HepG2 (cell line): ENCODE results near the gene TUBA4A. TPM values are rescaled to one million over a fixed set of nuclear protein-coding genes. Genes with fewer than 3 reads are reported as not detected.

Source experiments
- EP300 ChIP-seq, 3 experiments: sonication (generic) in 1 of 3; formaldehyde crosslinking in 1 of 3; IDR thresholded peaks; 2 replicates each; pipeline versions ENCODE4 v1.5.1 to v1.6.1; 2011 to 2020; ENCODE audit warnings: low read depth in 2 of 3, low read length in 2 of 3, borderline replicate concordance in 1 of 3, improper control_type of control experiment in 1 of 3, mild to moderate bottlenecking in 1 of 3, missing genetic modification reagents in 1 of 3, moderate library complexity in 1 of 3
- PCBP2 ChIP-seq: fragments of 200-400 bp; formaldehyde crosslinking; optimal IDR thresholded peaks from 2 replicates; pipeline ENCODE3; 2018; ENCODE audit warnings: low read length, low read depth; ENCODE audit not compliant: poor library complexity, severe bottlenecking
- SOX6 ChIP-seq, 2 experiments: fragments of 450-650 bp in 1 of 2; sonication (generic) in 1 of 2; formaldehyde crosslinking in 1 of 2; IDR thresholded peaks; 2 replicates each; pipeline versions ENCODE4 v1.4.0 to v1.6.1; 2017 to 2020; ENCODE audit warnings: antibody characterized with exemption in 1 of 2, mild to moderate bottlenecking in 1 of 2, missing genetic modification reagents in 1 of 2
- SYNCRIP ChIP-seq: fragments of 200-400 bp; formaldehyde crosslinking; IDR thresholded peaks from 2 replicates; pipeline ENCODE4 v1.6.1; 2018; ENCODE audit warnings: mild to moderate bottlenecking, low read depth, low read length; ENCODE audit not compliant: insufficient read depth
- ZFX ChIP-seq: sonication (generic); formaldehyde crosslinking; IDR thresholded peaks from 2 replicates; pipeline ENCODE4 v1.4.0; 2020; ENCODE audit warnings: mild to moderate bottlenecking, low read depth, missing genetic modification reagents, moderate library complexity
- ZNF251 ChIP-seq: sonication (generic); formaldehyde crosslinking; IDR thresholded peaks from 2 replicates; pipeline ENCODE4 v1.9.0; 2021; ENCODE audit warnings: mild to moderate bottlenecking, missing genetic modification reagents
- ZNF562 ChIP-seq: sonication (generic); formaldehyde crosslinking; IDR thresholded peaks from 2 replicates; pipeline ENCODE4 v1.8.0; 2022; ENCODE audit warnings: missing genetic modification reagents, borderline replicate concordance
- ZNF737 ChIP-seq: sonication (generic); formaldehyde crosslinking; IDR thresholded peaks from 2 replicates; pipeline ENCODE4 v1.5.0; 2020; ENCODE audit warnings: missing genetic modification reagents, mild to moderate bottlenecking, borderline replicate concordance
- polyA plus RNA-seq, 8 experiments: library from polyadenylated mRNA; depleted of rRNA in 3 of 8; stranded (reverse) in 7 of 8; unstranded in 1 of 8; fragments of >200 nt; fragmentation: Illumina TruSeq in 4 of 8; extraction: Trizol in 4 of 8; gene quantifications; 2 replicates each; pipeline versions ENCODE4 v1.2.1 to v1.2.3, GENCODE V29; 2011 to 2016; ENCODE audit warnings: low read depth in 4 of 8, missing spikeins in 1 of 8, mixed read lengths in 1 of 8; ENCODE audit not compliant: insufficient read depth in 1 of 8
- total RNA-seq, 5 experiments: library from RNA; depleted of rRNA; stranded (reverse); fragments of >200 nt; fragmentation: Illumina TruSeq; extraction: Trizol; gene quantifications; 2 replicates each; pipeline ENCODE4 v1.2.3, GENCODE V29; 2016; ENCODE audit warnings: low read depth in 1 of 5
- TF ChIP-seq, protein P1 (sequence below): sonication (generic); formaldehyde crosslinking; IDR thresholded peaks from 2 replicates; pipeline ENCODE4 v1.5.0; 2020; ENCODE audit warnings: mild to moderate bottlenecking, missing genetic modification reagents
- TF ChIP-seq, protein P2 (sequence below): sonication (generic); formaldehyde crosslinking; IDR thresholded peaks from 2 replicates; pipeline ENCODE4 v1.5.0; 2020; ENCODE audit warnings: mild to moderate bottlenecking, missing genetic modification reagents, borderline replicate concordance
- TF ChIP-seq, protein P3 (sequence below): sonication (generic); formaldehyde crosslinking; IDR thresholded peaks from 2 replicates; pipeline ENCODE4 v1.5.1; 2020; ENCODE audit warnings: mild to moderate bottlenecking, missing genetic modification reagents
- TF ChIP-seq, protein P4 (sequence below): sonication (generic); formaldehyde crosslinking; IDR thresholded peaks from 2 replicates; pipeline ENCODE4 v1.5.0; 2020; ENCODE audit warnings: missing genetic modification reagents

The TUBA4A gene
- total and polyA plus RNA-seq, 2 of the 13 experiments (the other 11 are each of a cell fraction or from before 2014, with no cell fraction given): 1.3 to 12.7 TPM

DNA sequence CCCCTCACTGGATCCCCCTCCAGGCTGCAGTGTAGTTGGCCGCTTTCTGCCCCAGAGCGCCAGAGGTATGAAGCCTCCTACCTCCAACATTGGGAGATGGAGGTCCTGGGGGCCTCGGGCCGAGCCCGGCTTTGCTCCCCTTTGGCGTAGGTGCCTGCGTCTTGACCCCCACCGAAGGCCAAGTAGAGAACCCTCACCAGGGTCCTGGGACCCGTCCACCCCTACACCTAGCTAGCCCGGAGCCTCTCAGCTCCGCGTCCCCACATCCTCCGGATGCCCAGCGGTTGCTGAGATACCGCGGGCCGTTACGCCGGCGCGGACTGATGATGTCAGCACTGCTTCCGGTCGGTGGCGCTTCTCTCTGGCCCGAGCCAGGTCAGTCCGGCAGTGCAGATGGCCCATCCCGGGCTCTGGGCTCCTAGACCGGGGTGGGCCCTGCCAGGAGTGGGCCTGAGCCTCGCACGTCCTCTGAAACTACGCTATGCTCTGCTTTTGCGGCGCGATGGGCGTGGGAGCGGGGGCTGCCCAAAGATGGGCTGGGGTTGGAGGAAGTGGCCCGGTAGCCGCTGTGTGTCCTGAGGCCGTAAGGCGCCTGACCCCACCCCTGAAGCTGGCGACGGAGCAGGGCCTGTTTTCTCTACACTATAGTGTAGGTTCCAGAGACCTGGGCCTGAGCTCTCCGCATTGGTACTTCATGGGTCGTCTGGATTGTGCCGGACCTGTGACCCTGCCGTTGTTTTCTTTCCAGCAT lies 8.4 kb downstream of the TUBA4A start, which contains the start of the genes GLB1L and STK16 (continued):
- TF ChIP-seq, protein P1, sequence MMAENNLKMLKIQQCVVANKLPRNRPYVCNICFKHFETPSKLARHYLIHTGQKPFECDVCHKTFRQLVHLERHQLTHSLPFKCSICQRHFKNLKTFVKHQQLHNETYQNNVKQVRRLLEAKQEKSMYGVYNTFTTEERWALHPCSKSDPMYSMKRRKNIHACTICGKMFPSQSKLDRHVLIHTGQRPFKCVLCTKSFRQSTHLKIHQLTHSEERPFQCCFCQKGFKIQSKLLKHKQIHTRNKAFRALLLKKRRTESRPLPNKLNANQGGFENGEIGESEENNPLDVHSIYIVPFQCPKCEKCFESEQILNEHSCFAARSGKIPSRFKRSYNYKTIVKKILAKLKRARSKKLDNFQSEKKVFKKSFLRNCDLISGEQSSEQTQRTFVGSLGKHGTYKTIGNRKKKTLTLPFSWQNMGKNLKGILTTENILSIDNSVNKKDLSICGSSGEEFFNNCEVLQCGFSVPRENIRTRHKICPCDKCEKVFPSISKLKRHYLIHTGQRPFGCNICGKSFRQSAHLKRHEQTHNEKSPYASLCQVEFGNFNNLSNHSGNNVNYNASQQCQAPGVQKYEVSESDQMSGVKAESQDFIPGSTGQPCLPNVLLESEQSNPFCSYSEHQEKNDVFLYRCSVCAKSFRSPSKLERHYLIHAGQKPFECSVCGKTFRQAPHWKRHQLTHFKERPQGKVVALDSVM (CRISPR knock-in tag): peak; percentile 51
- TF ChIP-seq PCBP2: no peak
- no peak for TF ChIP-seq SYNCRIP
- TF ChIP-seq ZFX (CRISPR knock-in tag): peak; percentile 100
- TF ChIP-seq, protein P2, sequence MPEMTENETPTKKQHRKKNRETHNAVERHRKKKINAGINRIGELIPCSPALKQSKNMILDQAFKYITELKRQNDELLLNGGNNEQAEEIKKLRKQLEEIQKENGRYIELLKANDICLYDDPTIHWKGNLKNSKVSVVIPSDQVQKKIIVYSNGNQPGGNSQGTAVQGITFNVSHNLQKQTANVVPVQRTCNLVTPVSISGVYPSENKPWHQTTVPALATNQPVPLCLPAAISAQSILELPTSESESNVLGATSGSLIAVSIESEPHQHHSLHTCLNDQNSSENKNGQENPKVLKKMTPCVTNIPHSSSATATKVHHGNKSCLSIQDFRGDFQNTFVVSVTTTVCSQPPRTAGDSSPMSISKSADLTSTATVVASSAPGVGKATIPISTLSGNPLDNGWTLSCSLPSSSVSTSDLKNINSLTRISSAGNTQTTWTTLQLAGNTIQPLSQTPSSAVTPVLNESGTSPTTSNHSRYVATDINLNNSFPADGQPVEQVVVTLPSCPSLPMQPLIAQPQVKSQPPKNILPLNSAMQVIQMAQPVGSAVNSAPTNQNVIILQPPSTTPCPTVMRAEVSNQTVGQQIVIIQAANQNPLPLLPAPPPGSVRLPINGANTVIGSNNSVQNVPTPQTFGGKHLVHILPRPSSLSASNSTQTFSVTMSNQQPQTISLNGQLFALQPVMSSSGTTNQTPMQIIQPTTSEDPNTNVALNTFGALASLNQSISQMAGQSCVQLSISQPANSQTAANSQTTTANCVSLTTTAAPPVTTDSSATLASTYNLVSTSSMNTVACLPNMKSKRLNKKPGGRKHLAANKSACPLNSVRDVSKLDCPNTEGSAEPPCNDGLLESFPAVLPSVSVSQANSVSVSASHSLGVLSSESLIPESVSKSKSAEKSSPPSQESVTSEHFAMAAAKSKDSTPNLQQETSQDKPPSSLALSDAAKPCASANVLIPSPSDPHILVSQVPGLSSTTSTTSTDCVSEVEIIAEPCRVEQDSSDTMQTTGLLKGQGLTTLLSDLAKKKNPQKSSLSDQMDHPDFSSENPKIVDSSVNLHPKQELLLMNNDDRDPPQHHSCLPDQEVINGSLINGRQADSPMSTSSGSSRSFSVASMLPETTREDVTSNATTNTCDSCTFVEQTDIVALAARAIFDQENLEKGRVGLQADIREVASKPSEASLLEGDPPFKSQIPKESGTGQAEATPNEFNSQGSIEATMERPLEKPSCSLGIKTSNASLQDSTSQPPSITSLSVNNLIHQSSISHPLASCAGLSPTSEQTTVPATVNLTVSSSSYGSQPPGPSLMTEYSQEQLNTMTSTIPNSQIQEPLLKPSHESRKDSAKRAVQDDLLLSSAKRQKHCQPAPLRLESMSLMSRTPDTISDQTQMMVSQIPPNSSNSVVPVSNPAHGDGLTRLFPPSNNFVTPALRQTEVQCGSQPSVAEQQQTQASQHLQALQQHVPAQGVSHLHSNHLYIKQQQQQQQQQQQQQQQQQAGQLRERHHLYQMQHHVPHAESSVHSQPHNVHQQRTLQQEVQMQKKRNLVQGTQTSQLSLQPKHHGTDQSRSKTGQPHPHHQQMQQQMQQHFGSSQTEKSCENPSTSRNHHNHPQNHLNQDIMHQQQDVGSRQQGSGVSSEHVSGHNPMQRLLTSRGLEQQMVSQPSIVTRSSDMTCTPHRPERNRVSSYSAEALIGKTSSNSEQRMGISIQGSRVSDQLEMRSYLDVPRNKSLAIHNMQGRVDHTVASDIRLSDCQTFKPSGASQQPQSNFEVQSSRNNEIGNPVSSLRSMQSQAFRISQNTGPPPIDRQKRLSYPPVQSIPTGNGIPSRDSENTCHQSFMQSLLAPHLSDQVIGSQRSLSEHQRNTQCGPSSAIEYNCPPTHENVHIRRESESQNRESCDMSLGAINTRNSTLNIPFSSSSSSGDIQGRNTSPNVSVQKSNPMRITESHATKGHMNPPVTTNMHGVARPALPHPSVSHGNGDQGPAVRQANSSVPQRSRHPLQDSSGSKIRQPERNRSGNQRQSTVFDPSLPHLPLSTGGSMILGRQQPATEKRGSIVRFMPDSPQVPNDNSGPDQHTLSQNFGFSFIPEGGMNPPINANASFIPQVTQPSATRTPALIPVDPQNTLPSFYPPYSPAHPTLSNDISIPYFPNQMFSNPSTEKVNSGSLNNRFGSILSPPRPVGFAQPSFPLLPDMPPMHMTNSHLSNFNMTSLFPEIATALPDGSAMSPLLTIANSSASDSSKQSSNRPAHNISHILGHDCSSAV (CRISPR knock-in tag): no peak
- TF ChIP-seq ZNF251 (CRISPR knock-in tag): no peak
- no peak for TF ChIP-seq ZNF562 (CRISPR knock-in tag)
- TF ChIP-seq ZNF737: peak; percentile 94; the same call in 1 of the 2 replicates
- TF ChIP-seq SOX6 (IDR thresholded peaks at IDR 0.05): no peak
- TF ChIP-seq SOX6 (CRISPR knock-in tag; IDR thresholded peaks at IDR 0.05): peak; percentile 83
- TF ChIP-seq, protein P3, sequence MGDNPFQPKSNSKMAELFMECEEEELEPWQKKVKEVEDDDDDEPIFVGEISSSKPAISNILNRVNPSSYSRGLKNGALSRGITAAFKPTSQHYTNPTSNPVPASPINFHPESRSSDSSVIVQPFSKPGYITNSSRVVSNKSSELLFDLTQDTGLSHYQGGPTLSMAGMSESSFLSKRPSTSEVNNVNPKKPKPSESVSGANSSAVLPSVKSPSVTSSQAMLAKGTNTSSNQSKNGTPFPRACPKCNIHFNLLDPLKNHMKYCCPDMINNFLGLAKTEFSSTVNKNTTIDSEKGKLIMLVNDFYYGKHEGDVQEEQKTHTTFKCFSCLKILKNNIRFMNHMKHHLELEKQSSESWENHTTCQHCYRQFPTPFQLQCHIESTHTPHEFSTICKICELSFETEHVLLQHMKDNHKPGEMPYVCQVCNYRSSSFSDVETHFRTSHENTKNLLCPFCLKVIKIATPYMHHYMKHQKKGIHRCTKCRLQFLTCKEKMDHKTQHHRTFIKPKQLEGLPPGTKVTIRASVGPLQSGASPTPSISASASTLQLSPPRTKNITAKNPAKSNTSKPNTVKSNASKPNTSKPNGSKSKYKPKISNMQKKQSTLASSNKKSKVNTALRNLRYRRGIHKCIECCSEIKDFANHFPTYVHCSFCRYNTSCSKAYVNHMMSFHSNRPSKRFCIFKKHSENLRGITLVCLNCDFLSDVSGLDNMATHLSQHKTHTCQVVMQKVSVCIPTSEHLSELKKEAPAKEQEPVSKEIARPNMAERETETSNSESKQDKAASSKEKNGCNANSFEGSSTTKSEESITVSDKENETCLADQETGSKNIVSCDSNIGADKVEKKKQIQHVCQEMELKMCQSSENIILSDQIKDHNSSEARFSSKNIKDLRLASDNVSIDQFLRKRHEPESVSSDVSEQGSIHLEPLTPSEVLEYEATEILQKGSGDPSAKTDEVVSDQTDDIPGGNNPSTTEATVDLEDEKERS (CRISPR knock-in tag): peak; percentile 91
- TF ChIP-seq, protein P4, sequence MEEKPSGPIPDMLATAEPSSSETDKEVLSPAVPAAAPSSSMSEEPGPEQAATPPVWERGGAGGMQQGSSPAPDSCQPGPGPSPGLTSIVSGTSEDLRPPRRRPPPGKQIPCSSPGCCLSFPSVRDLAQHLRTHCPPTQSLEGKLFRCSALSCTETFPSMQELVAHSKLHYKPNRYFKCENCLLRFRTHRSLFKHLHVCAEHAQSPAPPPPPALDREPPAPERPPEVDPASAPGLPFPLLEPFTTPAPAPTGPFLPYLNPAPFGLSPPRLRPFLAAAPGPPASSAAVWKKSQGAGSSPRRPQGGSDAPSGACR (CRISPR knock-in tag): no peak; the same call in 1 of the 2 replicates
- no peak for TF ChIP-seq EP300 (IDR thresholded peaks at IDR 0.05; ENCODE audit: low read depth in 2 of 2, low read length in 2 of 2)
- no peak for TF ChIP-seq EP300 (CRISPR knock-in tag; IDR thresholded peaks at IDR 0.05; ENCODE audit: borderline replicate concordance)
